ENCODE results near the gene COL4A2.
"Not testable (repeated sequence)": the region's sequence is repeated elsewhere in the genome, so short reads cannot be mapped to it uniquely, and the experiment has no call there.

Gene COL4A2

DNA sequence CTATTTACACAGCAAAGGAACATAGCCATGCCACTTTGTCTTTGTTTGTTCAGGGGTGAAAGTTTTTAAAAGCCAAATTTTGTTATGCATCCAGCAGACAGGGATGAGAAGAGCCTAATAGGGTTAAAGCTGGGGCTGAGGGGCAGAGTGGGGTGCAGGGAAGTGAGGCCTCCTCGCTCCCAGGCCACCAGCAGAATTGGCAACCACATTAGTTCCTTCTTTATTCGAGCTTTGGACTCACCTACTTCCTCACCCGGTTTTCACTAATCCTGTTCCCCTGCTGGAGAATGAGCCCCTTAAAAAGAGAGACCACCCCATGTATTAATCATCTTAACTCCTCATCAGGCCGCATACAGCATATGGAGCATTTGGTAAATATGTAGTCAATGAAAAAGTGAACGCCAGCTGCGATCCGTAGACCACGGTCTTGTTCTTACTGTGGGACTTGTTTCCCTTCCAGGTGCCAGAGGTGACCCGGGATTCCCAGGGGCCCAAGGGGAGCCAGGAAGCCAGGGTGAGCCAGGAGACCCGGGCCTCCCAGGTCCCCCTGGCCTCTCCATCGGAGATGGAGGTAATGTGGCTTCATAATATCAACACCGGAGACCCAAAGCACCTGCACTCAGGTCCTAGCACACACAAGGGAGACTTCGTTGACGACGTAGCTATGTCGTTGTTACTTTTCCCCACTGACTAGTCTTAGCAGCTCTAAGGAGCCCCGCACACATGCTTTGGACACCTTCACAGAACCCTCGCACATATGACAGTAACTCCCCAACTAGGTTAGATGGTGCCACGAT is 142.3 kb downstream of the COL4A2 start:
- Histone ChIP-seq H3K4me1 (ENCODE audit: low read depth, poor library complexity, severe bottlenecking) (no peaks in the 10 kb centered on the region), H3K27ac (no peak overlapping the region), H2AFZ (ENCODE audit: low read depth) (no peak overlapping the region), H3K79me2 (ENCODE audit: insufficient read depth, low read depth) (no peaks in the 10 kb centered on the region), H3K27me3 (ENCODE audit: insufficient read depth, low read depth) (no peaks in the 10 kb centered on the region), H3K9ac (no peak overlapping the region), H3K36me3 (ENCODE audit: insufficient read depth) (no peaks in the 10 kb centered on the region), H3K4me3 (IDR thresholded peaks at IDR 0.05; ENCODE audit: insufficient read depth, low read depth, low read length) (no peak overlapping the region), H3K4me2 (no peak overlapping the region), H4K20me1 (ENCODE audit: insufficient read depth) (no peaks in the 10 kb centered on the region)
- TF ChIP-seq, protein P1, sequence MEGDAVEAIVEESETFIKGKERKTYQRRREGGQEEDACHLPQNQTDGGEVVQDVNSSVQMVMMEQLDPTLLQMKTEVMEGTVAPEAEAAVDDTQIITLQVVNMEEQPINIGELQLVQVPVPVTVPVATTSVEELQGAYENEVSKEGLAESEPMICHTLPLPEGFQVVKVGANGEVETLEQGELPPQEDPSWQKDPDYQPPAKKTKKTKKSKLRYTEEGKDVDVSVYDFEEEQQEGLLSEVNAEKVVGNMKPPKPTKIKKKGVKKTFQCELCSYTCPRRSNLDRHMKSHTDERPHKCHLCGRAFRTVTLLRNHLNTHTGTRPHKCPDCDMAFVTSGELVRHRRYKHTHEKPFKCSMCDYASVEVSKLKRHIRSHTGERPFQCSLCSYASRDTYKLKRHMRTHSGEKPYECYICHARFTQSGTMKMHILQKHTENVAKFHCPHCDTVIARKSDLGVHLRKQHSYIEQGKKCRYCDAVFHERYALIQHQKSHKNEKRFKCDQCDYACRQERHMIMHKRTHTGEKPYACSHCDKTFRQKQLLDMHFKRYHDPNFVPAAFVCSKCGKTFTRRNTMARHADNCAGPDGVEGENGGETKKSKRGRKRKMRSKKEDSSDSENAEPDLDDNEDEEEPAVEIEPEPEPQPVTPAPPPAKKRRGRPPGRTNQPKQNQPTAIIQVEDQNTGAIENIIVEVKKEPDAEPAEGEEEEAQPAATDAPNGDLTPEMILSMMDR (conservative IDR thresholded peaks at IDR 0.05; ENCODE audit: low read depth, low read length): no peak

DNA sequence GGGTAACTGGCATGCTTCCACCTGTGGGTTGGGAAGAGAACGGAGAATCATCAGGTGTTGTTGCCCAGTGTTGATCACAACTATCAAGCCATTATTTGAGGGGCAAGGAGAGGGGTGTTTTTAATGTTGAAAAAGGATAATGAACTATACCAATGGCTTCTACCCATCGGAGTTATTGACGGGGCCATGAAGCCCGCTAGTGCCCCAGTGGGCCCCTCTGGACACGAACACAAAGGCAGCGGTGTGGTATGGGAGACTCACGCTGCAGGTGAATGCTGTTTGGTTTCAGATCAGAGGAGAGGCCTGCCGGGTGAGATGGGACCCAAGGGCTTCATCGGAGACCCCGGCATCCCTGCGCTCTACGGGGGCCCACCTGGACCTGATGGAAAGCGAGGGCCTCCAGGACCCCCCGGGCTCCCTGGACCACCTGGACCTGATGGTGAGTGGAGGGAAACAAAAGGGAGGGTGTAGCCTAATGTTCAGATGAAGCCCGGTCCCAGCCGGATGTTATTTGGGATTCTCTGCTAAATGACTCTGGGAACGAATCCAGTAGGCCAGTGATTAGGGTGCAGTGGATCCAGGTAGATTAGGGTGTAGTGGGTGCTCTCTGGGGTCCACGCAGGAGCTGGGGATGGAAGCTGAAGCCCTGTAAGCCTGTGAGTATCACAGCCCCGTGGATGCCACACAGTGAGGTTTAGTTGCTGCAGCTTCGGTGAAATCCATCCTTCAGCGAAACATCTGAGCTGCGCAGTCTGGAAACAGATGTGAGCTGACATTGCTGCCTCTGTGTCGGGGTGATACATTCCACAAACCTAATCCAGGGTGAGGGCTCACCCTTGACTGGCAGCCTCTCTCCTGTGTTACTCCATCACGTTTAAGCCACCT is 143.2 kb downstream of the COL4A2 start:
- H3K4me1 ChIP-seq (ENCODE audit: low read depth, poor library complexity, severe bottlenecking): no peaks in the 10 kb centered on the region
- no peak overlapping the region for H3K27ac ChIP-seq
- TF ChIP-seq, protein P1 (conservative IDR thresholded peaks at IDR 0.05; ENCODE audit: low read depth, low read length): no peak
- H3K36me3 ChIP-seq (ENCODE audit: insufficient read depth): no peaks in the 10 kb centered on the region
- H3K4me2 ChIP-seq: no peak overlapping the region
- no peak overlapping the region for H3K4me3 ChIP-seq (IDR thresholded peaks at IDR 0.05; ENCODE audit: insufficient read depth, low read depth, low read length)
- no peaks in the 10 kb centered on the region for H3K79me2 ChIP-seq (ENCODE audit: insufficient read depth, low read depth)
- H4K20me1 ChIP-seq (ENCODE audit: insufficient read depth): no peaks in the 10 kb centered on the region
- no peak overlapping the region for H2AFZ ChIP-seq (ENCODE audit: low read depth)
- no peaks in the 10 kb centered on the region for H3K27me3 ChIP-seq (ENCODE audit: insufficient read depth, low read depth)
- H3K9ac ChIP-seq: no peak overlapping the region

DNA sequence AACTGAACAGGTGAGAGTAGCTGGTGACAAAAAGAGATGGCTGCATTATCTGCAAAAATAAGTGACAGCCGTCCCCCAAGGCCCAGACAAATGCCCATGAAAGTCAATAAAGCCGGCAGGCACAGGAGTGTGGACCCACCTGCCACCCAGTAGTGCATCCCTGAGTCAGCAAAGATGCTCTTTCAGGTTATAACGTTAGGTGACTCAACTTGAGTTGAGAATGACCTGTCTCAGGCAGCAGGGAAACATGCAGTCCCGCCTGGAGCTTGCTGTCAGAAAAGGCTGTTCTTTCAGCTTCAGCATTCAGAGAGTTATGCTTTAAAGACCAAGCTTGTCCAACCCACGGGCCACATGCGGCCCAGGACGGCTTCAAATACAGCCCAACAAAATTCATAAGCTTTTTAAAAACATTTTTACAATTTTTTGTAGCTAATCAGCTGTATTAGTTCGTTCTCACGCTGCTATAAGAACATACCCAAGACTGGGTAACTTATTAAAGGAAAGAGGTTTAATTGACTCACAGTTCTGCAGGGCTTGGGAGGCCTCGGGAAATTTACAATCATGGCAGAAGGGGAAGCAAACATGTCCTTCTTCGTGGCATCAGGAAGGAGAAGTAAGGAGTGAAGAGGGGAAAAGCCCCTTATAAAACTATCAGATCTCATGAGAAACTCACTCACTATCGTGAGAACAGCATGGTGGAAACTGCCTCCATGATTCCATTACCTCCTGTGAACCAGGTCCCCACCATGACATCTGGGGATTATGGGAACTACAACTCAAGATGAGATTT is 144.1 kb downstream of the COL4A2 start:
- no peak overlapping the region for H3K27ac ChIP-seq
- no peak overlapping the region for H3K4me2 ChIP-seq
- H3K9ac ChIP-seq: no peak overlapping the region
- H4K20me1 ChIP-seq (ENCODE audit: insufficient read depth): no peaks in the 10 kb centered on the region
- no peaks in the 10 kb centered on the region for H3K4me1 ChIP-seq (ENCODE audit: low read depth, poor library complexity, severe bottlenecking)
- no peaks in the 10 kb centered on the region for H3K27me3 ChIP-seq (ENCODE audit: insufficient read depth, low read depth)
- H3K79me2 ChIP-seq (ENCODE audit: insufficient read depth, low read depth): no peaks in the 10 kb centered on the region
- H2AFZ ChIP-seq (ENCODE audit: low read depth): no peak overlapping the region
- TF ChIP-seq, protein P1 (conservative IDR thresholded peaks at IDR 0.05; ENCODE audit: low read depth, low read length): no peak
- no peak overlapping the region for H3K4me3 ChIP-seq (IDR thresholded peaks at IDR 0.05; ENCODE audit: insufficient read depth, low read depth, low read length)
- H3K36me3 ChIP-seq (ENCODE audit: insufficient read depth): no peaks in the 10 kb centered on the region

DNA sequence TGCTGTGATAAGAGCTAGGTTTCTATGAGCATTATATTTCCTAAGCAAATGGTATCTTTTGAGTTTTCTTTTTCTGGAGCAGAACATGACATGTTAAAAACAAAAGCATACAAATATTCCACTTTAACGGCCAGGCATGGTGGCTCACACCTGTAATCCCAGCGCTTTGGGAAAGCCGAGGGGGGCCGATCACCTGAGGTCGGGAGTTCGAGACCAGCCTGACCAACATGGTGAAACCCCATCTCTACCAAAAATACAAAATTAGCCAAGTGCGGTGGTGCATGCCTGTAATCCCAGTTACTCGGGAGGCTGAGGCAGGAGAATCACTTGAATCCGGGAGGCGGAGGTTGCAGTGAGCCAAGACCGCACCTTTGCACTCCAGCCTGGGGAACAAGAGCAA is 146.0 kb downstream of the COL4A2 start:
- H3K4me3 ChIP-seq (IDR thresholded peaks at IDR 0.05; ENCODE audit: insufficient read depth, low read depth, low read length); H3K36me3 ChIP-seq (ENCODE audit: insufficient read depth); H2AFZ ChIP-seq (ENCODE audit: low read depth); H3K79me2 ChIP-seq (ENCODE audit: insufficient read depth, low read depth); H3K4me1 ChIP-seq (ENCODE audit: low read depth, poor library complexity, severe bottlenecking); H4K20me1 ChIP-seq (ENCODE audit: insufficient read depth); H3K27ac ChIP-seq; H3K27me3 ChIP-seq (ENCODE audit: insufficient read depth, low read depth); H3K4me2 ChIP-seq; H3K9ac ChIP-seq: not testable (repeated sequence)
